Fibroblast of the aortic adventitia (primary cell): ENCODE measurements around the gene MADCAM1. TPM values are rescaled to one million over a fixed set of nuclear protein-coding genes. Genes with fewer than 3 reads are reported as not detected.

Source experiments
- DNase-seq: peaks from one replicate; pipeline ENCODE4 v3.0.0-alpha.2; 2010; ENCODE audit warnings: low read depth
- H3K4me3 ChIP-seq: 2 replicates; pipeline ENCODE4 v1.5.1; 2011; ENCODE audit warnings: low read depth, mild to moderate bottlenecking, control low read depth, low read length, moderate library complexity
- CTCF ChIP-seq: IDR thresholded peaks from 2 replicates; pipeline ENCODE4 v1.5.1; 2011; ENCODE audit warnings: mild to moderate bottlenecking, low read length, control low read depth, inconsistent platforms; ENCODE audit not compliant: insufficient read depth
- total RNA-seq: library from RNA; depleted of rRNA; stranded (reverse); fragments of >200 nt; gene quantifications from 2 replicates; pipeline ENCODE4 v1.2.3, GENCODE V29; 2012; ENCODE audit warnings: low replicate concordance

Gene MADCAM1
- total RNA-seq, 1 donor: 0.18 TPM

- H3K4me3 ChIP-seq: peak overlapping the region; percentile 94
- DNase-seq: peak; percentile 100
- peak; percentile 99 for TF ChIP-seq CTCF
Measured at GRCh38 chr19:506404-507285, 10.4 kb downstream of the MADCAM1 start.

GRCh38 chr19:507286-508203, 11.3 kb downstream of the MADCAM1 start, which contains the start of gene TPGS1:
Gene TPGS1, plus strand, starts transcription at chr19:507497. Its CDS starts 10 bp downstream, at chr19:507507.
- TF ChIP-seq CTCF: no peak
- peak; percentile 63 for DNase-seq
- H3K4me3 ChIP-seq: peak within 1 kb of the TSS; percentile 94

- no peak for DNase-seq
- H3K4me3 ChIP-seq: peak overlapping the region; percentile 94
- no peak for TF ChIP-seq CTCF
Measured at GRCh38 chr19:508204-509150, 12.2 kb downstream of the MADCAM1 start.

- H3K4me3 ChIP-seq: no peak overlapping the region
- TF ChIP-seq CTCF: peak; percentile 94
- peak; percentile 76 for DNase-seq
Measured at GRCh38 chr19:510606-511100, 14.4 kb downstream of the MADCAM1 start.

GRCh38 chr19:511101-511851, 15.0 kb downstream of the MADCAM1 start:
- no peak overlapping the region for H3K4me3 ChIP-seq
- TF ChIP-seq CTCF: no peak
- no peak for DNase-seq
